BJ (cell line): Measurements from ENCODE around the gene ALCAM. TPM values are rescaled to one million over a fixed set of nuclear protein-coding genes. Genes with fewer than 3 reads are reported as not detected.
"Not testable (repeated sequence)": the region's sequence is repeated elsewhere in the genome, so short reads cannot be mapped to it uniquely, and the experiment has no call there.

Source experiments
- CTCF ChIA-PET: fragments of 350-600 bp; formaldehyde crosslinking; extraction: SDS; loops from one replicate; lab custom pipeline; 2021; ENCODE audit warnings: antibody characterized with exemption, inconsistent platforms; lab: Yijun Ruan, JAX
- POLR2A ChIA-PET: fragments of 300-600 bp; sonication (Branson Sonifier 250); formaldehyde crosslinking; extraction: SDS; loops from one replicate; lab custom pipeline; 2021; ENCODE audit warnings: antibody characterized with exemption; lab: Charles Lee
- DNase-seq: peaks from one replicate; pipeline ENCODE4 v3.0.0-alpha.2; 2011; ENCODE audit warnings: low read depth
- H3K27me3 ChIP-seq: 2 replicates; pipeline ENCODE4 v1.6.0; 2011; ENCODE audit warnings: low read length; ENCODE audit not compliant: control insufficient read depth, insufficient read depth
- H3K36me3 ChIP-seq: 2 replicates; pipeline ENCODE4 v1.5.1; 2011; ENCODE audit warnings: low read length; ENCODE audit not compliant: control insufficient read depth, insufficient read depth
- H3K4me3 ChIP-seq: 2 replicates; pipeline ENCODE4 v1.5.1; 2011; ENCODE audit warnings: low read depth, mild to moderate bottlenecking, control low read depth, low read length
- CTCF ChIP-seq: IDR thresholded peaks from 2 replicates; pipeline ENCODE4 v1.5.1; 2011; ENCODE audit warnings: low read depth, mild to moderate bottlenecking, control low read depth, inconsistent platforms, low read length, moderate library complexity; ENCODE audit not compliant: insufficient read depth
- polyA plus RNA-seq: library from polyadenylated mRNA; depleted of rRNA; stranded (reverse); fragments of >200 nt; gene quantifications from 2 replicates; pipeline ENCODE4 v1.2.3, GENCODE V29; 2011

The ALCAM gene
- polyA plus RNA-seq, 1 experiment: 89.5 TPM

- no peak for TF ChIP-seq CTCF
- CTCF ChIA-PET: interaction anchor here (1.5 kb wide), 1 partner anchor 151 kb away, joined by 3 read pairs; no protein-coding TSS in a partner anchor
- POLR2A ChIA-PET: no interaction called here
- Histone ChIP-seq H3K4me3 (no peak overlapping the region), H3K27me3 (no peaks in the 10 kb centered on the region), H3K36me3 (no peaks in the 10 kb centered on the region)
- DNase-seq: no peak
Measured at GRCh38 chr3:105377716-105378115, 11.0 kb downstream of the ALCAM start.

- Histone ChIP-seq H3K4me3 (no peak overlapping the region), H3K36me3 (no peaks in the 10 kb centered on the region), H3K27me3 (no peaks in the 10 kb centered on the region)
- POLR2A ChIA-PET: no interaction called here
- no peak for DNase-seq
- TF ChIP-seq CTCF: no peak
- CTCF ChIA-PET: no interaction called here
Measured at GRCh38 chr3:105385179-105385578, 18.5 kb downstream of the ALCAM start.

GRCh38 chr3:105385819-105386508 lies 19.3 kb downstream of the ALCAM start:
- no peak for DNase-seq
- ChIA-PET POLR2A (no interaction called here), CTCF (no interaction called here)
- no peak overlapping the region for H3K4me3 ChIP-seq
- H3K36me3 ChIP-seq: no peaks in the 10 kb centered on the region
- TF ChIP-seq CTCF: no peak
- no peaks in the 10 kb centered on the region for H3K27me3 ChIP-seq

- no peak for DNase-seq
- no peak for TF ChIP-seq CTCF
- Histone ChIP-seq H3K27me3 (no peaks in the 10 kb centered on the region), H3K36me3 (no peaks in the 10 kb centered on the region), H3K4me3 (no peak overlapping the region)
- ChIA-PET CTCF (interaction anchor here (1.1 kb wide), 1 partner anchor 108 kb away, joined by 3 read pairs; no protein-coding TSS in a partner anchor), POLR2A (no interaction called here)
Measured at GRCh38 chr3:105387122-105387751, 20.5 kb downstream of the ALCAM start.

- Histone ChIP-seq H3K27me3 (no peaks in the 10 kb centered on the region), H3K36me3 (no peaks in the 10 kb centered on the region), H3K4me3 (no peak overlapping the region)
- no peak for DNase-seq
- no peak for TF ChIP-seq CTCF
- CTCF ChIA-PET: interaction anchor here (1.1 kb wide), 1 partner anchor 61 kb away, joined by 3 read pairs; no protein-coding TSS in a partner anchor
- POLR2A ChIA-PET: no interaction called here
Measured at GRCh38 chr3:105388176-105388575, 21.5 kb downstream of the ALCAM start.

- CTCF ChIA-PET, H3K27me3 ChIP-seq, H3K36me3 ChIP-seq, DNase-seq, POLR2A ChIA-PET, H3K4me3 ChIP-seq: not testable (repeated sequence)
Measured at GRCh38 chr3:105389759-105390158, 23.1 kb downstream of the ALCAM start.

- H3K27me3 ChIP-seq, H3K4me3 ChIP-seq, DNase-seq, H3K36me3 ChIP-seq, CTCF ChIA-PET, POLR2A ChIA-PET: not testable (repeated sequence)
Measured at GRCh38 chr3:105392598-105392997, 25.9 kb downstream of the ALCAM start.
